HG03139 (cell line): ENCODE results near the gene MAMSTR.
"Not testable (repeated sequence)": the region's sequence is repeated elsewhere in the genome, so short reads cannot be mapped to it uniquely, and the experiment has no call there.

Experiments used
- ATAC-seq: cut with Tn5 transposase; IDR thresholded peaks from one replicate; pipeline ENCODE4 v1.9.1; 2021; ENCODE audit not compliant: unreplicated experiment

Gene MAMSTR

GRCh38 chr19:48720251-48720612, 707 bp upstream of the MAMSTR start:
- ATAC-seq = no peak

- ATAC-seq = no peak
These were observed 754 bp downstream of the MAMSTR start for GRCh38 chr19:48718711-48719231.

- not testable (repeated sequence) for ATAC-seq
These were observed 1.4 kb downstream of the MAMSTR start for GRCh38 chr19:48718106-48718505.

GRCh38 chr19:48716562-48717291, 2.8 kb downstream of the MAMSTR start:
- no peak for ATAC-seq

GRCh38 chr19:48715681-48716171, 3.8 kb downstream of the MAMSTR start:
- ATAC-seq = no peak

GRCh38 chr19:48714759-48715675, 4.5 kb downstream of the MAMSTR start:
- ATAC-seq = no peak

- ATAC-seq = peak; percentile 85
These were observed 5.4 kb downstream of the MAMSTR start for GRCh38 chr19:48713864-48714755.

GRCh38 chr19:48713041-48713863, 6.3 kb downstream of the MAMSTR start:
- ATAC-seq = no peak

- no peak for ATAC-seq
These were observed 8.3 kb downstream of the MAMSTR start for GRCh38 chr19:48711106-48711662.

GRCh38 chr19:48708471-48708870, 11.1 kb downstream of the MAMSTR start:
- no peak for ATAC-seq

GRCh38 chr19:48705431-48705830, 14.1 kb downstream of the MAMSTR start:
- ATAC-seq = no peak

- ATAC-seq = no peak
These were observed 16.2 kb downstream of the MAMSTR start for GRCh38 chr19:48703316-48703715.

- no peak for ATAC-seq
These were observed 16.8 kb downstream of the MAMSTR start for GRCh38 chr19:48702701-48703100.

- no peak for ATAC-seq
These were observed 21.5 kb downstream of the MAMSTR start for GRCh38 chr19:48698046-48698445.

GRCh38 chr19:48696353-48697010, 23.0 kb downstream of the MAMSTR start:
- ATAC-seq = no peak

- ATAC-seq = no peak
These were observed 23.7 kb downstream of the MAMSTR start, which contains the start of gene FUT2 for GRCh38 chr19:48695743-48696352. FUT2 (plus strand) TSS chr19:48695971; CDS start chr19:48702957, 6,986 bp downstream.

GRCh38 chr19:48693629-48694028, 25.9 kb downstream of the MAMSTR start:
- not testable (repeated sequence) for ATAC-seq

GRCh38 chr19:48689449-48689848, 30.1 kb downstream of the MAMSTR start:
- no peak for ATAC-seq
